Gastrocnemius medialis (tissue), 4 donors: ENCODE data around the gene ABTB1.

Source experiments
- CTCF ChIP-seq, 5 experiments: fragments of 450-650 bp in 3 of 5; fragments of 200-600 bp in 2 of 5; sonication (generic) in 2 of 5; IDR thresholded peaks in 4 of 5; conservative IDR thresholded peaks in 1 of 5; 1 replicate in 4 of 5; 2 replicates in 1 of 5; pipeline ENCODE4 v1.5.1; 2016 to 2019; ENCODE audit warnings: antibody characterized with exemption in 5 of 5, mild to moderate bottlenecking in 3 of 5, moderate library complexity in 3 of 5
- POLR2A ChIP-seq, 2 donors: fragments of 450-650 bp; IDR thresholded peaks; one replicate each; pipeline ENCODE4 v1.6.1; 2017; ENCODE audit warnings: antibody characterized with exemption in 2 of 2, mild to moderate bottlenecking in 2 of 2, moderate library complexity in 2 of 2

GRCh38 chr3:127714866-127715265 is 42.1 kb downstream of the ABTB1 start:
- TF ChIP-seq CTCF (IDR thresholded peaks at IDR 0.05 in 4 of 5, conservative IDR thresholded peaks at IDR 0.05 in 1 of 5) (no peak), POLR2A (IDR thresholded peaks at IDR 0.05) (no peak)
